GM19240 (cell line): ENCODE measurements around the gene KRT6C.

Experiments used
- DNase-seq: peaks from one replicate; pipeline ENCODE4 v3.0.0; 2011; ENCODE audit warnings: low spot score; ENCODE audit not compliant: insufficient read length

Gene KRT6C

DNA sequence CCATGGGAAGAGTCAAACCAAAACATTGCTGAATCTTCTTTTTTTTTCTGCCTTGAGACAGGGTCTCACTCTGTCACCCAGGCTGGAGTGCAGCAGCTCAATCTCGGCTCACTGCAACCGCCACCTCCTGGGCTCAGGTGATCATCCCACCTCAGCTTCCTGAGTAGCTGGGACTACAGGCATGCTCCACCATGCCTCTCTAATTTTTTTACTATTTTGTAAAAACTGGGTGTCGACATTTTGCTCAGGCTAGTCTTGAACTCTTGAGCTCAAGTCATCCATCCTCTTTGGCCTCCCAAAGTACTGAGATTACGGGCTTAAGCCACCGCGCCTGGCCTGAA is 38.0 kb downstream of the KRT6C start:
- DNase-seq = no peak

DNA sequence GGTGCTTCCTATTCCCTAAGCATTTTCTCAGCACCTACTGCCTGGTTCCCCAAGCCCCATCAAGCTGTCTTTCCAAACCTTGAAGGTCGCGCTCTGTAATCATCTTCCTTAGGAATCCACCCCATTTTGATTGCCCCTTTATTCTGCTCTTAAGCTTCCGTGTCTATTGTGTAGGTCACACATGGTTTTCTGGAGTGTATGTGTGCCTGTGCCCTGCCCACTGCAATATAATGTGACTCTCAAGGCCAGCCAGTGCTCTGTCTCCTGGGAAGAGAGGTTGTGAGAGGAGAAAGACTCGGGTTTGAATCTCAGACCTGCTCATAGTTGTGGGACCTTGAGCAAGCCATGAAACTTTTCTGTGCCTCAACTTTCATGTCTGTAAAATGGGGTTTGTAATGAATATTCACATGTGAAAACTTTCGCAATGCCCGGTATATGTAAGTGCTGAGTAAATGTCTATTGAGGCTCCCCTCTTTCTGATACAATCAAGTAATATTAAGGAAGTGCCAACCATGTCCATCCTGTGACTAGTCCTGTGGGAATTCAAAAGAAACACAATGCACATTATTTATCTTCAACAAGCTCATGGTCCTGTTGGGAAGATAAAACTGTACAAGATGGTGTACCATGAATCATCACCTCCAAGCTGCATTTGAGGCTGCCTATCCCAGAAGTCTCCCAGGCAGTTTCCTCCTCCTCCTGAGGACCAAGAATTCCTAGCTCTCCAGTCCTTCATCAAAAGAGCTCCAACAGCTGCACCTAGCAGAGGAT is 38.7 kb downstream of the KRT6C start:
- DNase-seq = no peak

DNA sequence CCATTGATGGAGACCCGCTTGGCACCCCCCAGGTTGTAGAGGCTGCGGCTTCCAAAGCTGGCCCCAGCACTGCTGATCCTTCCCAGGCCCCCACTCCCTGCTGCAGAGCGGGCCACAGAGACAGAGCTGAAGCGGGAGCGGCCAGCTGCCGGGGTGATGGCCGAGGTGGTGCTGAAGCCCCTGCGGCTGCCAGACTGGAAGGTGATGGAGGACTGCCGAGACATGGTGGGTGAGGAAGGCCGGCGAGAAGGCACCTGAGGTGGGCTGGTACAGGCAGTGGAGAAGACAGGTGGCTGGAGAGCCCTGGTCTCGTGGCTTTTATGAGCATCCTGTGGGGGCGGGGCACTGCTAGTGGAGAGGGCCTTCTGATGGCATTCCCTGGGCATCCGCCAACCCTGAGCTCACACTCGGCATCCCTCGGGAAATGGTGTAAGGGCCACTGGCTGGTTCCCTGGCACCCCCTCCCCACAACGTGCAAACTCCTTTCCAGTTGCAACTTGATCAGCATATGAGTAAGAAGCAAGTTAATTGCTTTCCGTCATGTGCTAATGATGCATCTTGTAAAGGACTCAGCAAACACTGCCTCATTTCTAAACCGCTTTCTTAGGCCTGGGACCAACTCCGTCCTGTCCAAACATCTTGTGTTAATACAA is 39.4 kb downstream of the KRT6C start, which contains the start of gene KRT75:
Gene KRT75 (minus strand): TSS at position 291 of the 653 bp plus-strand sequence. CDS start 67 bp downstream, at position 224.
- DNase-seq = no peak

DNA sequence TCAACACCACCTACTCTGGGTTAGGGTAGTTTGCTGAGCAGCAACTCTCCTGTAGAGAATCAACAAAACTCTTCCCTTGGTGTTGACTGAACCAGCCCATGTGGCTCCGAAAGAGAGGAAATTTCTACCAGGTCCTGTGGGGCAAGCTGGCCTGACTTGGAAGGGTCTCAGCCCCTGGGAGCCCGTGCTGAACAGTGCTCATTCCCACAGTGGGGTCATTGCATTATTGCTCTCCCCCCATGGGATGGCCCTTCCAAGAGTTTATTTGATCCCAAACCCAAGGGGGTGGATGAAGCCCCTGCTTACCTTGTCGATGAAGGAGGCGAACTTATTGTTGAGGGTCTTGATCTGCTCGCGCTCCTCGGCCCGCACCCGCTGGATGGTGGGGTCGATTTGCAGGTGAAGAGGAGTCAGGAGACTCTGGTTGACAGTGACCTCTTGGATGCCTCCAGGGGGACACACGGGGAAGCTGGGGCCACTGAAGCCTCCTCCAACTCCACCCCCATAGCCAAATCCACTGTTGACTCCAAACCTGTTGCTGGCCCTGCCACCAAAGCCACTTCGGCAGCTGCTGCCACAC is 40.0 kb downstream of the KRT6C start:
- DNase-seq = no peak

DNA sequence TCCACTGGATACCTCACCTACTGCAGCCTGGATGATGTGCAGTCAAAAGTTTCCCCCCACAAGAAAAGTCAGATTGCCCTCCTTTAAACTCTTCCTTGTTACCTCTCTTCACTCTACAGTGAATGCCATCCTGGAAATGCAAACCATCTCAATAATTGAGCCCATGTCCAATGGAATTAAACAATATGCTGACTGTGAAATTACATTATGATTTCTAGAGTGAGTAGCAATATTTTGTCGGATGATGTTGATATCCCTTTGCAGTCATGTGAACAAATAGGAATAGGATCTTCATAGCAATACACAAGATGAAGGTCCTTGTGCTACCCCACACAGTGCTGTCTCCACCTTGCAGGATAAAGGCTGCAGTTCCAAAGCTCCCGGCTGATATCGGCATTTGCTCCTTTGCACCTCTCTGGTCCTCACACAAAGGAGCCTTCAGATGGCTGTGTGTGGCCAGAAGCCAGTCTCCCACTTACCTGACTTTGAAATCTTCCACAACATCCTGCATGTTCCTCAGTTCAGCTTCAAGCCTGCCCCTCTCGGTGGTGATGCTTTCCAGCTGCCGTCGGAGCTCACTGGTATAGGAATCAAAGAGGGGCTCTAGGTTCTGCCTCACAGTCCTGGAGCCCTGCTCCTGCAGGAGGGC is 40.9 kb downstream of the KRT6C start:
- DNase-seq = no peak

DNA sequence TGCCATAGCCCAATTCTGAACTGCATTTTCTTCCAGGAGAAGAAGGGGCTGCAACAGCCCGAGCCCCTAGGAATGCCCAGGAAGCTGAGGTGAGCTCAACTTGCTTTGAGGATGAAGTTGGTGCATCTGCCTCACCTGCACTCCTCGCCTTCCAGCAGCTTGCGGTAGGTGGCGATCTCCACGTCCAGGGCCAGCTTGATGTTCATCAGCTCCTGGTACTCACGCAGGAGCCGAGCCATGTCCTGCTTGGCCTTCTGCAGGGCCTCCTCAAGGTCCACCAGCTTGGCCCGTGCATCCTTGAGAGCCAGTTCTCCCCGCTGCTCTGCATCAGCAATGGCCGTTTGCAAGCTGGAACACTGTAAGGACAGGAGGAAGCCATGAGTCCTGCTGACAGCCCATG is 45.5 kb downstream of the KRT6C start:
- DNase-seq = no peak

DNA sequence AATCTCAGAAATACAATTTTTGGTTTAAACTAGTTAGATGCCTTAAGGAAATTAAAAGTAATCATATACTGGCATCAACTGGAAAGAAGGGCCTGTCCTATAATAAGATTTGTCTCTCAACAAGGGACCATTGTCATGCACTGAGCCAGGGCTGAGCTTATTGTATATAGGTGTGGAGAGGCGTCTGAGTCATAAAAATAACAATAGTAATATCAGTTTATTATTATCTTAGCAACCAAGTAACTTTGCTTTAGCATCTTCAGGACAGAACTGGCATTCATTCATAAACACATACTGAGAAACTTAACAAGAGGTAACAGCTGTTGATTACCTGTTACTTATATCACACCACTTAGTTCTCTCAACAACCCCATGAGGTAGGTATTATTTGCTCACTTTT is 46.5 kb downstream of the KRT6C start:
- no peak for DNase-seq

DNA sequence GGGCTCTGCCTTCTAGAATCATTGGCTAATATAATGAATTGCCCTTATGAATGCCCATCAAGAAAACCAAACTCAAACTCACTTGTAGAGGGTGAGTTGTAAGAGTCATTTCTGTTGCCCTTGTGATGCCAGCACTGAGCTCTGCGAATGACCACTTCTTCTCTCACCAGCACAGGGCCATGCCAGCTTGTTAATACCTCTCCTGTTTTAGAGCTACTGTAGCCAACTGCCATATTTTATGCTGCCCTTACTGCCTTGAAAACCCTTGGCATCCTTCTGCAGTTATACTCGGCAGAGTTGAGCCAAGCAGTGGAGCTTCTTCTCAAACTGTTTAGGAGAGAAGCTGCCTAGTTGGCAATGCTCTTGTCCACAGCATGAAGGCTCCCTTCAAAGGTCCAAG is 47.6 kb downstream of the KRT6C start:
- no peak for DNase-seq

DNA sequence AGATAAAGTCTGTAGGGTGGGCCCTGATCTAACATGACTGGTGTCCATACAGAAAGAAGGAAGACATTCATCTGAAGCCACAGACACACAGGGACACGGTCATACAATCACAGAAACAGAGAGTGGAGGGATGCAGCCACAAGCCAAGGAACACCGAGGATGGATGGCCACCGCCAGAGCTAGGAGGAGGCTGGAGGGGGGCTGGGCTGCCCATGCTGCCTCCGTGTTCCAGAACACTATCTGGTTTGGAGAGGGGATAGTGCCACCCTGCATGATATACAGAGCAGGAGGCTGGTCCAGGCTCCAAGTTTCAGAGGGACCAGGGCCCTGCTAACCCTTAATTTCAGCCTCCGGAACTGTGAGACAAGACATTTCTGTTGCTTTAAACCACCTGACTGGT is 48.1 kb downstream of the KRT6C start:
- DNase-seq = no peak

DNA sequence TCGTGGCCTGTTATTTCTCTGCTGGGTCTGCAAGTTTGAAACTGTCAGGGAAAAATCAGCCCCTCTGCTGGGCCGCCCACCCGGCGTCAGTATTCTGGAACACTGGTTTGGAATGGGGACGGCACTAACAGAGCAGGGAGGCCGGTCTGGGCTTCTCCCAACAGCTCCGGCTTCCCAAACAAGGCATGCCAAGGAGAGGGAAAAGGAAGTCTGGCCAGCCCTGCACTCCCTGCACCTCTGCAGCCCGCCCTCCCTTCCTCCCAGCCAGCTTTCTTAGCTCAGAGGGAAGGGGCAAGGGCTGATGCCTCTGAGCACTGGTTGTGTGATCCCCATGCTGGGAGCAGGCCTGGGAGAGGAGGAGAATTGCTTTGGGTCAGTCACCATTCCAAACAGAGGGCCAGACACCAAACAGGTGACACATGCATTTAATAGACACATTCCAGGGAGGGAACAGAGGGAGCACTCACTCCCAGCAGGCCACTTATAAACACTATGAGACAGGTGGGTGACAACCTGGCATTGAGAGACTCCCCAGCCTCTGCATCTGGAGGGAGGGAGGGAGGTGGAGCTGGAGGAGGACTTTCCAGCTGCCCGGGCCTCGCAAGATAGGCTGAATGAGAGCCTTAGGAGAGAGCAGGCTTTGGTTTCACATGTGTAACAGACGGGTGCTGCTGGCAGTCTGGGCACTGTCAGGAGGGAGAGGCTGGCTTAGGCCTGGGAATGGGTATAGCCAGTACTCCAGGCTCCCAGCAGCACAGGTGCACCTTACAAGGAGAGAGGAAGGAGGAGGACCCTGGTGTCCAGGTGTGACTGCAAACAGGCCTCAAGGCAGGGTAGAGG is 49.7 kb downstream of the KRT6C start:
- DNase-seq = no peak

DNA sequence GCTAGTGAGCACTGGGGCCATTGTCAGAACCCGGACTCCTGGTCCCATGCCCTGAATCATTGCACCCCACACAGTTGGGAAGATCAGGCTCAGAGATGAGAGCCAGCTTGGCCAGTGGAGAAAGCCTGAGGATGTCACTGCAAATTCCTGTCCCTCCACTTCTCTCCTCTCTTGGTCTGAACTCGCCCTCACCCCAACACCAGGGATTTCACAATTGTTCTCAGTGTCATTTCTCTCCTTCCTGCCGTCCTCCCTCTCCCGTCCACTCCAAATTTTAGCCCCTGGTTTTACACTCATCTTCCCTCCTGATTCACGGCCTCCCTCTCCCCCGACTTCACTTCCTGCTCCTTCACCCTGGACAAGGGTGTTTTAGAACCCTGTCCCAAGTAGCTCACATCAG is 50.6 kb downstream of the KRT6C start:
- no peak for DNase-seq

DNA sequence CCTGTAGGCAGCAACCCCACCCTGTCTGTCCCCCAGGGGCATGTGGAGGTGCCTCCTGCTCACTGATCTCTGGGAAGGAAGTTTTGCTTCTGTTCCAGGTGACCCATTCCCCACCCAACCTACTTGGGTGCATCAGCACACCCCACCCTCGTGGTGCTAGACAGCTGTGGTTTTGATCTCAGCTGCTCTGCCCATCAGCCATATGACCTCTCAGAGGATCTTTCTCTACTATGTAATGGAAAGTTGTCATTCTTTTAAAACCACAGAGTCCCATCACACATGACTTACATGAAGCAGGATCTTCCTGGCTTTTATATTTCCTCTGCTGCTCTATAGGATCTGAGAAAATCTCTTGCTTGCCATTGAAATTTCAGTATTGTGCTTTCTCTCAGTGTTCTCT is 53.9 kb downstream of the KRT6C start:
- DNase-seq = no peak

DNA sequence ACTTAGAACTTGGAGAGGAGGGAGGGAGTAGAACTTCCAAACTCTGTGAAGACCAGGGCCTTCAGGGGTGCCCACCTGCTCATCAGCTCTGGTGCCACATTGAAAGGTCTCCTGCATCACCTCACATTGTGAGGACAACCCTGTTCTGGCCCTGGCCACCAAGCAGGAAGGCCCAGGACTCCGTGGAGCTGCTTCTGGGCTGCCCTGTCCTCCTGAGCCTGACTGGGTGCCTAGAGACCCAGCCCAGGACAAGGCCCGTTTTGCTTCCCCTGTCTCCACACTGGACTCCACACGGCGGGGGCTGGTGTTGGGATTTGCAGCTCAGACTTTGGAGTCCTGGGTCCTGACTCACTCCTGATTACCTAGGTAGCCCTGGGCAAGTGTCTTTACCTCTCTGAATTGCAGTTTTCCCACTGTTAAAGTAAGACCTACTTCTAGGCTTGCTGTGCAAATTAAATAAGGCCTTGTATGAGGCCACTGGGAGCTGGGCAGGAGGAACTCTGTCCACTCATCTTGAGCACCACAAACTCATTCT is 55.0 kb downstream of the KRT6C start:
- no peak for DNase-seq
